ENCODE results near the gene FFAR1.

The FFAR1 gene

GRCh38 chr19:35311901-35312665 lies 35.6 kb upstream of the FFAR1 start:
- Histone ChIP-seq H3K9me2 (replicated peaks; ENCODE audit: insufficient read depth, low read length) (no peaks in the 10 kb centered on the region), H3K4me3 (ENCODE audit: low read length) (no peak overlapping the region), H3K9me3 (replicated peaks; ENCODE audit: insufficient read depth, low read length) (no peaks in the 10 kb centered on the region), H3K4me1 (ENCODE audit: low read length) (no peaks in the 10 kb centered on the region), H4K20me1 (ENCODE audit: insufficient read depth, low read length) (no peaks in the 10 kb centered on the region), H3F3A (ENCODE audit: insufficient read depth, low read length) (no peaks in the 10 kb centered on the region), H3K27ac (ENCODE audit: low read length) (no peak overlapping the region), H3K79me2 (ENCODE audit: low read length) (no peaks in the 10 kb centered on the region), H3K27me3 (replicated peaks; ENCODE audit: insufficient read depth, low read length) (peaks cover 41% of the 10 kb centered on the region), H3K9ac (ENCODE audit: low read length) (no peak overlapping the region), H2AFZ (ENCODE audit: low read length) (no peak overlapping the region), H3K4me2 (ENCODE audit: low read depth, low read length) (no peak overlapping the region), H3K36me3 (replicated peaks; ENCODE audit: insufficient read depth, low read length) (no peaks in the 10 kb centered on the region)
- no peak for DNase-seq
- TF ChIP-seq EZH2 (optimal IDR thresholded peaks at IDR 0.05; ENCODE audit: low read depth, low read length), result no peak
- no peak for TF ChIP-seq CTCF (IDR thresholded peaks at IDR 0.05; ENCODE audit: low read length)
- no peak for TF ChIP-seq EZH2phosphoT487 (IDR thresholded peaks at IDR 0.05; ENCODE audit: low read length)

GRCh38 chr19:35313587-35313986 lies 34.1 kb upstream of the FFAR1 start:
- Histone ChIP-seq H3K4me1 (ENCODE audit: low read length) (no peaks in the 10 kb centered on the region), H3K79me2 (ENCODE audit: low read length) (no peaks in the 10 kb centered on the region), H3K9me2 (replicated peaks; ENCODE audit: insufficient read depth, low read length) (no peaks in the 10 kb centered on the region), H3K36me3 (replicated peaks; ENCODE audit: insufficient read depth, low read length) (no peaks in the 10 kb centered on the region), H4K20me1 (ENCODE audit: insufficient read depth, low read length) (no peaks in the 10 kb centered on the region), H3K4me2 (ENCODE audit: low read depth, low read length) (no peak overlapping the region), H3K27ac (ENCODE audit: low read length) (no peak overlapping the region), H3K9me3 (replicated peaks; ENCODE audit: insufficient read depth, low read length) (no peaks in the 10 kb centered on the region), H3K27me3 (replicated peaks; ENCODE audit: insufficient read depth, low read length) (peaks cover 39% of the 10 kb centered on the region), H3F3A (ENCODE audit: insufficient read depth, low read length) (no peaks in the 10 kb centered on the region), H3K9ac (ENCODE audit: low read length) (no peak overlapping the region), H2AFZ (ENCODE audit: low read length) (no peak overlapping the region), H3K4me3 (ENCODE audit: low read length) (no peak overlapping the region)
- no peak for TF ChIP-seq EZH2phosphoT487 (IDR thresholded peaks at IDR 0.05; ENCODE audit: low read length)
- no peak for TF ChIP-seq CTCF (IDR thresholded peaks at IDR 0.05; ENCODE audit: low read length)
- TF ChIP-seq EZH2 (optimal IDR thresholded peaks at IDR 0.05; ENCODE audit: low read depth, low read length), result no peak
- no peak for DNase-seq

GRCh38 chr19:35314031-35314430 lies 33.7 kb upstream of the FFAR1 start:
- no peaks in the 10 kb centered on the region for H3K9me3 ChIP-seq (replicated peaks; ENCODE audit: insufficient read depth, low read length)
- no peaks in the 10 kb centered on the region for H3F3A ChIP-seq (ENCODE audit: insufficient read depth, low read length)
- H3K9me2 ChIP-seq (replicated peaks; ENCODE audit: insufficient read depth, low read length), result no peaks in the 10 kb centered on the region
- DNase-seq, result no peak
- no peaks in the 10 kb centered on the region for H4K20me1 ChIP-seq (ENCODE audit: insufficient read depth, low read length)
- no peaks in the 10 kb centered on the region for H3K79me2 ChIP-seq (ENCODE audit: low read length)
- no peak overlapping the region for H3K27ac ChIP-seq (ENCODE audit: low read length)
- H3K4me1 ChIP-seq (ENCODE audit: low read length), result no peaks in the 10 kb centered on the region
- no peaks in the 10 kb centered on the region for H3K36me3 ChIP-seq (replicated peaks; ENCODE audit: insufficient read depth, low read length)
- H3K27me3 ChIP-seq (replicated peaks; ENCODE audit: insufficient read depth, low read length), result peaks cover 39% of the 10 kb centered on the region
- no peak overlapping the region for H3K4me3 ChIP-seq (ENCODE audit: low read length)
- H3K9ac ChIP-seq (ENCODE audit: low read length), result no peak overlapping the region
- no peak overlapping the region for H3K4me2 ChIP-seq (ENCODE audit: low read depth, low read length)
- no peak for TF ChIP-seq CTCF (IDR thresholded peaks at IDR 0.05; ENCODE audit: low read length)
- TF ChIP-seq EZH2 (optimal IDR thresholded peaks at IDR 0.05; ENCODE audit: low read depth, low read length), result no peak
- TF ChIP-seq EZH2phosphoT487 (IDR thresholded peaks at IDR 0.05; ENCODE audit: low read length), result no peak
- no peak overlapping the region for H2AFZ ChIP-seq (ENCODE audit: low read length)
